Measurements from ENCODE around the gene FHAD1.

DNA sequence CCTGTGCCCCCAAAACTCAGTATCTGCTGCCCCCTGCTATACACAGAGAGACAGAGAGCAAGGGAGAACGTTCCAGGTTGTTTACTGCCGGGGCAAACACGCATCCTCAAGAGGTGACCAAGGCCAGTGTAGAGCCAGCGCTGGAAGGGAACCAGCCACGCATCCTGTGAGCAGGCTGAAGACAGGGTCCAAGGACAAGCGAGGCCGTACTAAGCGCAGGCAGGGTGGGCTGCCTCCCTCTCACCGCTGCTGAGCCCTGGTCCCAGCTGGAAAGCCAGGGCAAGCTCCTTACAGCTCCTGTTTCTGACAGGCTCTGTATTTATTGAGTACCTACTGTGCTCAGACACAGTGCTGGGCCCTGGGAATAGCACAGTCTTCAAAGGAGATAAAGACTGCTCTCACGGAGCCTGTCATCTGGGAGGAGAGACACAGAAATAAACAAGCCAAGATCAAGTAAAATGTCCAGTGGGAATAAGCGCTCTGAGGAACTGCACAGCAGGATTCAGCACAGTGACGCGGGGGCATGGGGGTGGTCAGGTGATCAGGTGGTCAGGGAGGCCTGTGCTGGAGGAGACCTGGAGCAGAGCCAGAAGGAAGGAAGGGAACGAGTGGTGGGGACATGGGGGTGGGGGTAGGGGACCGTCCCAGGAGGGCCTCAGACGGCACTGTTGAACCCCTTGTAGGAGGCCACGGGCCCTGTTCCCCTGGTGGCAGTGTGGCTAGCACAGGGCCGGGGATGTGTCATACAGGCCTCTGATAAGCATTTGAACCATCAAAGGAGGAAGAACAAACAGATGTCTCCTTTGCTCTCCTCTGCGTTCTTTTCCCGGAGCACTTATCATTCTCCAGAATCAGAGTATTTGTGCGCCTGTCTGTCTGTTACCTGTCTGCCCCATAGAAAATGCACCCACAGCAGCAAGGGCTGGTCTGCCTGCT is 124.9 kb downstream of the FHAD1 start:
- TF ChIP-seq CTCF (IDR thresholded peaks at IDR 0.05; ENCODE audit: low read depth, low read length) (no peak), POLR2A (IDR thresholded peaks at IDR 0.05; ENCODE audit: extremely low read depth, insufficient read length) (no peak)
